ENCODE results near the gene ITPA. TPM values are rescaled to one million over a fixed set of nuclear protein-coding genes. Genes with fewer than 3 reads are reported as not detected.

The ITPA gene
- 10 to 100 TPM; 61.3 to 80.5 (median 69.5) TPM for polyA plus RNA-seq (ENCODE audit: insufficient read length in 3 of 3)
- long read RNA-seq, donor 1, transcript ITPA-207 (2 exons, 670 nt) = minor isoform, 5 of 58 reads
- long read RNA-seq, donor 1, transcript ITPA-201 (8 exons, 1,185 nt) = major isoform, 50 of 58 reads
- long read RNA-seq, donor 1, partial matches to known transcripts = 0 of 58 reads
- long read RNA-seq, donor 1, other reads (novel, unspliced or antisense) = 0 of 58 reads
- long read RNA-seq, donor 2, transcript ITPA-201 (8 exons, 1,185 nt) = major isoform, 56 of 75 reads
- long read RNA-seq, donor 2, partial matches to known transcripts = 9 of 75 reads
- long read RNA-seq, donor 2, other reads (novel, unspliced or antisense) = 0 of 75 reads
- long read RNA-seq, donor 3, transcript ITPA-201 (8 exons, 1,185 nt) = major isoform, 48 of 57 reads
- long read RNA-seq, donor 3, transcript ITPA-207 (2 exons, 670 nt) = minor isoform, 6 of 57 reads
- long read RNA-seq, donor 3, partial matches to known transcripts = 0 of 57 reads
- long read RNA-seq, donor 3, other reads (novel, unspliced or antisense) = 0 of 57 reads
- long read RNA-seq, donor 4, transcript ITPA-207 (2 exons, 670 nt) = minor isoform, 10 of 59 reads
- long read RNA-seq, donor 4, transcript ITPA-201 (8 exons, 1,185 nt) = major isoform, 35 of 59 reads
- long read RNA-seq, donor 4, partial matches to known transcripts = 11 of 59 reads
- long read RNA-seq, donor 4, other reads (novel, unspliced or antisense) = 0 of 59 reads
- long read RNA-seq, donor 5, transcript ITPA-201 (8 exons, 1,185 nt) = major isoform, 22 of 27 reads
- long read RNA-seq, donor 5, partial matches to known transcripts = 0 of 27 reads
- long read RNA-seq, donor 5, other reads (novel, unspliced or antisense) = 0 of 27 reads
- long read RNA-seq, donor 6, transcript ITPA-207 (2 exons, 670 nt) = minor isoform, 19 of 56 reads
- long read RNA-seq, donor 6, transcript ITPA-201 (8 exons, 1,185 nt) = major isoform, 31 of 56 reads
- long read RNA-seq, donor 6, partial matches to known transcripts = 0 of 56 reads
- long read RNA-seq, donor 6, other reads (novel, unspliced or antisense) = 0 of 56 reads
- long read RNA-seq, donor 7, transcript ITPA-207 (2 exons, 670 nt) = minor isoform, 5 of 48 reads
- long read RNA-seq, donor 7, transcript ITPA-201 (8 exons, 1,185 nt) = major isoform, 29 of 48 reads
- long read RNA-seq, donor 7, partial matches to known transcripts = 13 of 48 reads
- long read RNA-seq, donor 7, other reads (novel, unspliced or antisense) = 0 of 48 reads
- long read RNA-seq, donor 8, transcript ITPA-201 (8 exons, 1,185 nt) = major isoform, 21 of 27 reads
- long read RNA-seq, donor 8, partial matches to known transcripts = 0 of 27 reads
- long read RNA-seq, donor 8, other reads (novel, unspliced or antisense) = 0 of 27 reads
- long read RNA-seq, donor 9, transcript ITPA-201 (8 exons, 1,185 nt) = major isoform, 62 of 86 reads
- long read RNA-seq, donor 9, transcript ITPA-207 (2 exons, 670 nt) = minor isoform, 6 of 86 reads
- long read RNA-seq, donor 9, partial matches to known transcripts = 14 of 86 reads
- long read RNA-seq, donor 9, other reads (novel, unspliced or antisense) = 0 of 86 reads
- long read RNA-seq, donor 10, transcript ITPA-207 (2 exons, 670 nt) = minor isoform, 21 of 60 reads
- long read RNA-seq, donor 10, transcript ITPA-201 (8 exons, 1,185 nt) = major isoform, 34 of 60 reads
- long read RNA-seq, donor 10, partial matches to known transcripts = 5 of 60 reads
- long read RNA-seq, donor 10, other reads (novel, unspliced or antisense) = 0 of 60 reads
- long read RNA-seq, donor 11, transcript ITPA-201 (8 exons, 1,185 nt) = major isoform, 15 of 18 reads
- long read RNA-seq, donor 11, partial matches to known transcripts = 0 of 18 reads
- long read RNA-seq, donor 11, other reads (novel, unspliced or antisense) = 0 of 18 reads
- long read RNA-seq, donor 12, transcript ITPA-201 (8 exons, 1,185 nt) = major isoform, 52 of 93 reads
- long read RNA-seq, donor 12, transcript ITPA-207 (2 exons, 670 nt) = minor isoform, 26 of 93 reads
- long read RNA-seq, donor 12, partial matches to known transcripts = 12 of 93 reads
- long read RNA-seq, donor 12, other reads (novel, unspliced or antisense) = 0 of 93 reads
- long read RNA-seq, donor 13, transcript ITPA-201 (8 exons, 1,185 nt) = major isoform, 18 of 31 reads
- long read RNA-seq, donor 13, transcript ITPA-207 (2 exons, 670 nt) = minor isoform, 9 of 31 reads
- long read RNA-seq, donor 13, partial matches to known transcripts = 0 of 31 reads
- long read RNA-seq, donor 13, other reads (novel, unspliced or antisense) = 0 of 31 reads
- long read RNA-seq, donor 14, transcript ITPA-207 (2 exons, 670 nt) = minor isoform, 7 of 57 reads
- long read RNA-seq, donor 14, transcript ITPA-201 (8 exons, 1,185 nt) = major isoform, 47 of 57 reads
- long read RNA-seq, donor 14, partial matches to known transcripts = 0 of 57 reads
- long read RNA-seq, donor 14, other reads (novel, unspliced or antisense) = 0 of 57 reads
- long read RNA-seq, donor 15, transcript ITPA-201 (8 exons, 1,185 nt) = major isoform, 56 of 78 reads
- long read RNA-seq, donor 15, transcript ITPA-207 (2 exons, 670 nt) = minor isoform, 11 of 78 reads
- long read RNA-seq, donor 15, partial matches to known transcripts = 0 of 78 reads
- long read RNA-seq, donor 15, other reads (novel, unspliced or antisense) = 6 of 78 reads
- long read RNA-seq, donor 16, transcript ITPA-207 (2 exons, 670 nt) = minor isoform, 6 of 74 reads
- long read RNA-seq, donor 16, transcript ITPA-201 (8 exons, 1,185 nt) = major isoform, 49 of 74 reads
- long read RNA-seq, donor 16, partial matches to known transcripts = 13 of 74 reads
- long read RNA-seq, donor 16, other reads (novel, unspliced or antisense) = 0 of 74 reads

- peak; percentile 57 for DNase-seq
Measured at GRCh38 chr20:3209257-3209945, at the start of gene ITPA. TSS of gene ITPA (plus strand) at chr20:3209498. CDS start at chr20:3209552, 54 bp downstream.

GRCh38 chr20:3160418-3160817, 48.9 kb upstream of the ITPA start:
- DNase-seq = no peak

GRCh38 chr20:3161316-3162079, 47.8 kb upstream of the ITPA start:
- no peak for DNase-seq

- no peak for DNase-seq
Measured at GRCh38 chr20:3162080-3162611, 47.2 kb upstream of the ITPA start.

GRCh38 chr20:3163099-3164042, 45.9 kb upstream of the ITPA start:
- no peak for DNase-seq

- no peak for DNase-seq
Measured at GRCh38 chr20:3164043-3164762, 45.1 kb upstream of the ITPA start.

GRCh38 chr20:3164763-3165410, 44.4 kb upstream of the ITPA start:
- DNase-seq = no peak

GRCh38 chr20:3165473-3166337, 43.6 kb upstream of the ITPA start:
- DNase-seq = no peak

GRCh38 chr20:3166338-3166912, 42.9 kb upstream of the ITPA start:
- DNase-seq = no peak

GRCh38 chr20:3166913-3167342, 42.4 kb upstream of the ITPA start:
- no peak for DNase-seq

- no peak for DNase-seq
Measured at GRCh38 chr20:3167738-3168078, 41.6 kb upstream of the ITPA start.

- peak; percentile 48 for DNase-seq
Measured at GRCh38 chr20:3168079-3168828, 41.0 kb upstream of the ITPA start.
